Erythroblast (primary cell): ENCODE results near the gene ADISSP.

Experiments
- GATA1 ChIP-seq: IDR thresholded peaks from 2 replicates; pipeline ENCODE4 v1.6.1; 2011; ENCODE audit warnings: low read depth, mild to moderate bottlenecking, control low read depth, low read length, moderate library complexity
- POLR2A ChIP-seq: IDR thresholded peaks from 2 replicates; pipeline ENCODE4 v1.6.1; 2011; ENCODE audit warnings: mild to moderate bottlenecking, low read length

DNA sequence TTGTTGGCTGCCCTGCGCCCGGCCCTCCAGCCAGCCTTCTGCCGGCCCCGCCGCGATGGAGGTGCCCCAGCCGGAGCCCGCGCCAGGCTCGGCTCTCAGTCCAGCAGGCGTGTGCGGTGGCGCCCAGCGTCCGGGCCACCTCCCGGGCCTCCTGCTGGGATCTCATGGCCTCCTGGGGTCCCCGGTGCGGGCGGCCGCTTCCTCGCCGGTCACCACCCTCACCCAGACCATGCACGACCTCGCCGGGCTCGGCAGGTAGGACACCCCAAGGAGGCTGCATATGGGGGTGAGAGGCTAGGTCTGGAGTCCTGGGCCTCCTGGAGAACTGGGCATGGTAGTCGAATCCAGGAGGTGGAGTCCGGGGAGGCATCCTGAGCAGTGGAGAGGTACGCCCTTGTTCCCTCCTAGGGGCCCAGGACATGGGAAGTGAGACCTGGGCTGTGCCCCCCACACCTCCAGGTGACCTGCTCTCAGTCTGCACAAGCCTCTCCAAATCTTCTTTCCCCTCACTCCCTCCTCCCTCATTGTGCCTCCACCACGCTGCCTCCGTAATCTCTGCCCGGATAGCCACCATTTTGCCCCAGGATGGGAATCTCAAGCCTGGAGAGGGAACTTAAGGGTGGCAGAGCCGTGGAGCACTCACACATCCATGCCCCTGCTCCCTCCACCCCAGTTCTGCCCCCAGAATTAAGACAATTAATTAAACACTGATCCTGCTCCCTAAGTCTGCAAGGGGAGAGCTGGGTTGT lies 29.1 kb upstream of the ADISSP start:
- TF ChIP-seq POLR2A: no peak
- TF ChIP-seq GATA1: no peak
